Endothelial cell of umbilical vein (primary cell): ENCODE data around the gene TUBGCP2. TPM values are rescaled to one million over a fixed set of nuclear protein-coding genes. Genes with fewer than 3 reads are reported as not detected.

Source experiments
- BruUV-seq: library from RNA; stranded (reverse); fragments of 400-500 nt; replicated peaks from 2 replicates; lab custom pipeline; 2021; lab: Mats Ljungman, UMichigan
- CTCF ChIA-PET: fragments of 300-600, 350-600 bp; sonication (Branson Sonifier 250); formaldehyde crosslinking; loops from one replicate; lab custom pipeline; 2021; ENCODE audit warnings: antibody characterized with exemption, inconsistent platforms; lab: Charles Lee
- POLR2A ChIA-PET: fragments of 300-600, 350-600 bp; sonication (Branson Sonifier 250); formaldehyde crosslinking; loops from one replicate; lab custom pipeline; 2021; ENCODE audit warnings: antibody characterized with exemption, inconsistent platforms; lab: Charles Lee
- DNase-seq: peaks from one replicate; pipeline ENCODE4 v3.0.0-alpha.2; 2011; ENCODE audit warnings: low read depth, low spot score
- FAIRE-seq: peaks from 2 replicates; lab custom pipeline; 2011; peaks lifted over from hg19 to GRCh38; lab: Jason Lieb, UNC
- H2AFZ ChIP-seq: 2 replicates; pipeline ENCODE4 v1.6.0; 2012; ENCODE audit warnings: low read depth, low read length, control low read depth, inconsistent platforms
- H3K27ac ChIP-seq: 2 replicates; pipeline ENCODE4 v1.5.1; 2011; ENCODE audit warnings: low read depth, mild to moderate bottlenecking, control low read depth, low read length, moderate library complexity; ENCODE audit not compliant: insufficient read depth
- H3K27me3 ChIP-seq, 2 experiments: 2 replicates each; pipeline versions ENCODE4 v1.6.0 to v1.6.1; 2011; ENCODE audit warnings: low read length in 2 of 2, mixed read lengths in 1 of 2; ENCODE audit not compliant: control insufficient read depth in 2 of 2, insufficient read depth in 2 of 2
- H3K36me3 ChIP-seq, 2 experiments: 2 replicates in 1 of 2; 3 replicates in 1 of 2; pipeline ENCODE4 v1.5.1; 2011; ENCODE audit warnings: low read length in 2 of 2, mild to moderate bottlenecking in 1 of 2, moderate library complexity in 1 of 2; ENCODE audit not compliant: control insufficient read depth in 2 of 2, insufficient read depth in 2 of 2; ENCODE audit errors: extremely low read depth in 1 of 2
- H3K4me1 ChIP-seq: 3 replicates; pipeline ENCODE4 v1.5.1; 2011; ENCODE audit warnings: mild to moderate bottlenecking, low read length; ENCODE audit not compliant: control insufficient read depth, insufficient read depth; ENCODE audit errors: extremely low read depth
- H3K4me2 ChIP-seq: 2 replicates; pipeline ENCODE4 v1.6.1; 2011; ENCODE audit warnings: low read length, control low read depth, mixed read lengths; ENCODE audit not compliant: insufficient read depth
- H3K4me3 ChIP-seq, 3 experiments: fragments of 200-600 bp in 1 of 3; sonication (generic), shearing (Covaris generic) in 1 of 3; replicated peaks in 1 of 3; 2 replicates each; pipeline ENCODE4 v1.5.1; 2011 to 2016; ENCODE audit warnings: control low read depth in 3 of 3, low read length in 3 of 3, mild to moderate bottlenecking in 2 of 3, inconsistent platforms in 1 of 3, low read depth in 1 of 3, moderate library complexity in 1 of 3; ENCODE audit not compliant: insufficient read depth in 1 of 3
- H3K79me2 ChIP-seq: 2 replicates; pipeline ENCODE4 v1.6.0; 2012; ENCODE audit warnings: low read length, inconsistent platforms; ENCODE audit not compliant: control insufficient read depth, insufficient read depth
- H3K9ac ChIP-seq: replicated peaks from 2 replicates; pipeline ENCODE3; 2011; ENCODE audit warnings: low read length, control low read depth; ENCODE audit not compliant: insufficient read depth; ENCODE audit errors: extremely low read depth
- H3K9me1 ChIP-seq: replicated peaks from 3 replicates; pipeline ENCODE4 v1.6.0; 2011; ENCODE audit warnings: mild to moderate bottlenecking, low read length; ENCODE audit not compliant: control insufficient read depth, insufficient read depth; ENCODE audit errors: extremely low read depth
- H3K9me3 ChIP-seq: replicated peaks from 2 replicates; pipeline ENCODE4 v1.5.1; 2012; ENCODE audit warnings: low read length, inconsistent platforms; ENCODE audit not compliant: control insufficient read depth, insufficient read depth
- H4K20me1 ChIP-seq: replicated peaks from 2 replicates; pipeline ENCODE3; 2011; ENCODE audit warnings: mild to moderate bottlenecking, low read length; ENCODE audit not compliant: control insufficient read depth, insufficient read depth; ENCODE audit errors: extremely low read depth
- CTCF ChIP-seq, 2 donors: IDR thresholded peaks; 1 replicate in 1 of 2; 2 replicates in 1 of 2; pipeline ENCODE4 v1.5.1; 2011; ENCODE audit warnings: low read length in 2 of 2, mild to moderate bottlenecking in 2 of 2, moderate library complexity in 2 of 2, control low read depth in 1 of 2, inconsistent platforms in 1 of 2, low read depth in 1 of 2; ENCODE audit not compliant: insufficient read depth in 1 of 2; ENCODE audit errors: extremely low read depth in 1 of 2
- EZH2 ChIP-seq: IDR thresholded peaks from 2 replicates; pipeline ENCODE4 v1.6.1; 2012; ENCODE audit warnings: borderline replicate concordance, low read depth, mild to moderate bottlenecking, moderate library complexity, low read length, inconsistent platforms; ENCODE audit not compliant: severe bottlenecking
- FOS ChIP-seq: IDR thresholded peaks from 2 replicates; pipeline ENCODE4 v1.6.1; 2011; ENCODE audit warnings: mild to moderate bottlenecking, low read length, moderate library complexity, borderline replicate concordance; ENCODE audit not compliant: insufficient read depth
- GATA2 ChIP-seq: IDR thresholded peaks from 2 replicates; pipeline ENCODE4 v1.7.0; 2011; ENCODE audit warnings: low read depth, mild to moderate bottlenecking, moderate library complexity, mixed read lengths, low read length; ENCODE audit not compliant: insufficient read length, insufficient read depth
- JUN ChIP-seq: IDR thresholded peaks from 2 replicates; pipeline ENCODE4 v1.6.1; 2011; ENCODE audit warnings: borderline replicate concordance, low read depth; ENCODE audit not compliant: insufficient read length, insufficient read depth
- MYC ChIP-seq: IDR thresholded peaks from one replicate; pipeline ENCODE4 v1.6.1; 2011; ENCODE audit warnings: mild to moderate bottlenecking, low read depth, low read length
- POLR2A ChIP-seq: IDR thresholded peaks from 2 replicates; pipeline ENCODE4 v1.6.1; 2012; ENCODE audit warnings: low read depth, mild to moderate bottlenecking, control low read depth, low read length
- POLR2AphosphoS5 ChIP-seq: IDR thresholded peaks from 2 replicates; pipeline ENCODE4 v1.6.1; 2012; ENCODE audit warnings: low read depth, mild to moderate bottlenecking, control low read depth, low read length, moderate library complexity; ENCODE audit not compliant: insufficient read depth
- dilution Hi-C: fragments of 300-500 bp; cut with MboI; formaldehyde crosslinking; loops from one replicate; pipeline ENCODE4 v1.15.0; 2019; ENCODE audit warnings: low sequenced_read_pairs; ENCODE audit not compliant: extremely low pct_ligation_motif_present
- intact Hi-C: fragments of 100-400 bp; cut with micrococcal nuclease; formaldehyde crosslinking; loops from one replicate; pipeline ENCODE4 v1.10.0; 2022
- polyA plus RNA-seq, 4 experiments: library from polyadenylated mRNA; depleted of rRNA in 3 of 4; stranded (reverse) in 3 of 4; unstranded in 1 of 4; fragments of >200 nt; gene quantifications; 2 replicates each; pipeline versions ENCODE4 v1.2.1 to v1.2.3, GENCODE V29; 2011 to 2012; ENCODE audit warnings: missing spikeins in 1 of 4
- total RNA-seq: library from RNA; stranded (reverse); gene quantifications from 2 replicates; pipeline ENCODE4 v1.2.3, GENCODE V29; 2021
- TF ChIP-seq, protein P1 (sequence below): IDR thresholded peaks from 2 replicates; pipeline ENCODE4 v1.6.1; 2011; ENCODE audit not compliant: insufficient read depth, insufficient read length

TUBGCP2 gene
- total and polyA plus RNA-seq, 2 donors (not counting 3 experiments of a cell fraction or from before 2014, with no cell fraction given) = 37.1 to 53.1 TPM

GRCh38 chr10:133309100-133309719 lies 538 bp upstream of the TUBGCP2 start:
- intact Hi-C loops = loop anchor here (1.0 to 10.0 kb wide), 4 partner anchors 15 to 644 kb away; partner anchors contain the start of genes ECHS1 and MTG1
- FAIRE-seq (peak; percentile 82), DNase-seq (peak; percentile 92)
- no peak for TF ChIP-seq POLR2A
- no peak for TF ChIP-seq POLR2AphosphoS5
- TF ChIP-seq CTCF (IDR thresholded peaks at IDR 0.05; ENCODE audit: extremely low read depth in 1 of 2, insufficient read depth in 1 of 2, low read depth in 1 of 2, low read length in 2 of 2) = no peak
- no peak for TF ChIP-seq MYC
- no peak for TF ChIP-seq JUN
- no peak for TF ChIP-seq FOS
- TF ChIP-seq GATA2 = no peak
- TF ChIP-seq EZH2 = no peak
- TF ChIP-seq, protein P1, sequence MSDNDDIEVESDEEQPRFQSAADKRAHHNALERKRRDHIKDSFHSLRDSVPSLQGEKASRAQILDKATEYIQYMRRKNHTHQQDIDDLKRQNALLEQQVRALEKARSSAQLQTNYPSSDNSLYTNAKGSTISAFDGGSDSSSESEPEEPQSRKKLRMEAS = no peak
- peaks cover 29% of the 10 kb centered on the region for H3K79me2 ChIP-seq
- no peaks in the 10 kb centered on the region for H3K27me3 ChIP-seq
- H3K9me3 ChIP-seq = no peaks in the 10 kb centered on the region
- peaks cover 7% of the 10 kb centered on the region for H3K4me1 ChIP-seq
- peaks cover 3 to 5% of the 10 kb centered on the region in 2 experiments for H3K36me3 ChIP-seq
- peak overlapping the region; percentile 55 to 78 (median 75) for H3K4me3 ChIP-seq
- H3K9ac ChIP-seq = peak overlapping the region; percentile 95
- ChIA-PET POLR2A (no interaction called here), CTCF (no interaction called here)
- H4K20me1 ChIP-seq = no peaks in the 10 kb centered on the region
- H3K9me1 ChIP-seq = no peaks in the 10 kb centered on the region
- peak overlapping the region; percentile 85 for H2AFZ ChIP-seq
- peak overlapping the region; percentile 87 for H3K27ac ChIP-seq
- BruUV-seq = no TSS peak
- dilution Hi-C loops = no loop called here
- peak overlapping the region; percentile 53 for H3K4me2 ChIP-seq
